Measurements from ENCODE around the gene NUDT9. TPM values are rescaled to one million over a fixed set of nuclear protein-coding genes. Genes with fewer than 3 reads are reported as not detected.
"Not testable (repeated sequence)": the region's sequence is repeated elsewhere in the genome, so short reads cannot be mapped to it uniquely, and the experiment has no call there.

The NUDT9 gene
- total RNA-seq, 1 experiment from 2014 or later = 13.3 TPM

DNA sequence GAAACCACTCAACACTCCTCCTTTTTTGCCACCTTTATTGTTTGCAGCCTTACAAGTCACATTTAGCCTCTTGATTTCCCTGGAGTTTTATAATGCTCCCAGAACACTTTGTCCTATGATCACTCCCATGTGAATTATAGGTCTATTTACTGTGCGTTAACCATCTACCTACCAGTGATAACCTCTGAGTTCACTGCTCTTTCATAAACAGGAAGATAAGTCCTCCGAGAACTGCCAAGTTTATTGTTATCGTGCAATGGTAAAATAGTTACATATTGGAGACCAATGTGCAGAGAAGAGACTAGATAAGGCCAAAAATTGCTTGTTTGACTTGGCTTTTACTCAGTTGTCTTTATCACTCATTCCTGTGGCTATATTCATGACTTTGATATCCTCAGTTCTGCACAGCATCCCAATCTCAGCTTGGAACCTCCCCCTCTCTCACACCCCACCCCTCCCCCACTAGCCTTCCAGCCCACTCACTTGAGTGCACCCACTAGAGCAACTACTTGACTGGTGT is 12.9 kb upstream of the NUDT9 start:
- DNase-seq (ENCODE audit: low spot score) = no peak

DNA sequence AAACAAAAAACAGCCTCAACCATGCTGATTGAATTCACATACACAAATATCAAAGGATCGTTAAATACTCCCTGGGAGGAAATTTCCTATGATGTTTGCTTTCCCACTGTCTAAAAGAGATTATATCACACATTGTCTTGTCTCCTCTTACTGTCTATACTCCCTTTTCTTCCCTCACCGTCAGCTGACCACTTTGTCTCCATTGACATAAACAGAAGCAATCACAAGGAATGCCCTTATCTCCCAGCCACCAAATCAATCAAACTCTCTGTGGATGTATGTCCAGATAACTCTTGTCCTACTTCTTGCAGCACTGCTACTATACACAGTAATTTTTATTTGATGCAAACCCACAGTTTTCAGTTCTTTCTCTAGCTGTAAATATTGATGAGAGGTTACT is 12.2 kb upstream of the NUDT9 start:
- no peak for DNase-seq (ENCODE audit: low spot score)

DNA sequence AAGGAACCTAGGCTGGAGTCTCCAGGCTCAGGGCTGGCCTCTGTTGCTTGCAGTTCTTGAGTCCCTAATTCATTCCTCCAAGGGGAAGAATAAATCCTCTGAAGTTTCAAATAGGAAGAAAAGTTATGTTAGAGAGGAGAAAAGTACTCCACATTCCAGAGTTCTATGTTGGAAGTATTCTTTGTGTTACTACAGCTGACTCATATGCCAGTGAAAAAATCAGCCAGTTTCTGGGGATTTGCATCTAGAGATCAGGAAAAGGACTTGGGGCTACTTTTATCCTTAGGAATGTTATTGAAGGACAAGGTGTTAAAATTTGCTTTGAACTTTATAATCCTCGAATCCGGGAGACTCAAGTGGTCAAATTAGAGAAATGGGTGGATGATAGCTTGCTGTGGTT is 11.7 kb upstream of the NUDT9 start:
- no peak for DNase-seq (ENCODE audit: low spot score)

DNA sequence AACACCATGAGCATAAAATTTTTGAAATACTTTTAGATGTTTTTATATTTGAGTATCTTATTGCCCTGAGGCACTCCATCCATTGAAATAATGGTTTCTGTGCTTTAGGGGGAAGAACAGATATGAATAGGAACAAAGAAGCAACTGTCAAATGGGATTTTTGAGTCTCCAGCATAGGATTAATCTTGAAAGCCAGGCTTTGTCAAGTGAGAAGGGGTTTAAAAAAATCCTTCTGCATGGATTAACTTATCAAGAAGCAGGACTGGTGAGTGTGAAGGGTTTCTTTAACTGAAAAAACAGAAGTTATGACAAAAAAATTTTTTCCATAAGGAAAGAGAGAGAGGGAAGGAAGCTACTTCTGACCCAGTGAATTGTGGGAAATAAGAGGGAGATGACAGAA is 7.6 kb upstream of the NUDT9 start:
- no peak for DNase-seq (ENCODE audit: low spot score)

DNA sequence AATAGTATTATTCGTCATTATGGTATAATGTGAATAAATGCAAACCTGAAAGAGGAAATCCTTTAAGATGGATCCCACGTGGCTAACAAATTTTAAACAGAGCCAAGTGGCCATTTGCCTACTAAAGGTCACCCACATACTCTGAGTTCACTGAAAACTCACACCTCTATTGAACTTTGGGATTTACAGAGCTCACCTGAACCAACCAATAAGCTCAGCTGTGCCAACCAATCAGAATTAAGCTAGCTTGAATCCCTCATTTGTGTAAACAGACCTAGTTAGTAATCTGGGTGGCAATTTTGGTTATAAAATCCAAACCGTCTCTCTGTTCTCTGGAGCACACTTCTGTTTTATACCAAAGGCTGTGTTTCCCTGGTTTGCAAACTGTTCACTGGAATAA is 5.4 kb upstream of the NUDT9 start:
- DNase-seq (ENCODE audit: low spot score) = no peak

DNA sequence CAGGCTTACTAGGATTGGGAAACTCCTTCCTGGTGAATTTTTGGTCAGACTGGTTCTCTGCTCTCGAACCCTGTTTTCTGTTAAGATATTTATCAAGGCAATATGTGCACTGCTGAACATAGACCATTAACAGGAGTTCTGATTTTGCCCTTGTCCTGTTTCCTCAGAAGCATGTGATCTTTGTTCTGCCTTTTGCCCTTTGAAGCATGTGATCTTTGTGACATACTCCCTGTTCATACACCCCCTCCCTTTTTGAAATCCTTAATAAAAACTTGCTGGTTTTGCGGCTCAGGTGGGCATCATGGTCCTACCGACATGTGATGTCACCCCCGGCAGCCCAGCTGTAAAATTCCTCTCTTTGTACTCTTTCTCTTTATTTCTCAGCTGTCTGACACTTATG is 4.0 kb upstream of the NUDT9 start:
- not testable (repeated sequence) for DNase-seq (ENCODE audit: low spot score)

DNA sequence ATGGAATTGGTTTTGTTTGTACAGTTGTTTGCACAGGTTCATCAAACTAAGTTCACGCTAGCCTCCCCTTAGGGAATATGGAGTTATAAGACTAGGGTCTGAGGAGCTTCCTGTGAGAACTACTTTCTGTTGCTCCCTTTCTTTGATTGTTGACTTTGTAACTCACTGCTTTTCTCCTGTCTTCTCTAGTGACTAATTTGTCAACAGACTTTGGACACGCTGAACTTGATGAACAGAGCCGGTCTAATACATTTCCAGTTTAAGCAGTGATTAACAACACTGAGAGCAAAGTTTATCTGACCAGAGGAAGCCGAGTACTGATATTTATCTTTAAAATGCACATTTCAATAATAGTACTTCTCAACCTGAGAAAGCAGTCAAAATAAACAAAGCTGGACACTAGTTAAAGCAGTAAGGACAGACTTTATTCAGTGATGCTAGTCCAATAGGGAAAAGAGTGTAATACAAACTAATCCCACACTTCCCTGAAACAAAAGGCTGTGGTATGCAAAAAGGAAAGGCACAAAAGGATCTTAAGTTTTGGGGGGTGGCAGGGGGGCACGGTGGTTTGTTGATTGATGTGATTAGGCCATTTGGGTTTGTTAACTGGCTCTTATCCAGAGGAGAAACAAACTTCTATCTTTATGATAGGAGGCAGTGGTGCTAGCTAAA is 2.7 kb upstream of the NUDT9 start:
- DNase-seq (ENCODE audit: low spot score) = no peak

DNA sequence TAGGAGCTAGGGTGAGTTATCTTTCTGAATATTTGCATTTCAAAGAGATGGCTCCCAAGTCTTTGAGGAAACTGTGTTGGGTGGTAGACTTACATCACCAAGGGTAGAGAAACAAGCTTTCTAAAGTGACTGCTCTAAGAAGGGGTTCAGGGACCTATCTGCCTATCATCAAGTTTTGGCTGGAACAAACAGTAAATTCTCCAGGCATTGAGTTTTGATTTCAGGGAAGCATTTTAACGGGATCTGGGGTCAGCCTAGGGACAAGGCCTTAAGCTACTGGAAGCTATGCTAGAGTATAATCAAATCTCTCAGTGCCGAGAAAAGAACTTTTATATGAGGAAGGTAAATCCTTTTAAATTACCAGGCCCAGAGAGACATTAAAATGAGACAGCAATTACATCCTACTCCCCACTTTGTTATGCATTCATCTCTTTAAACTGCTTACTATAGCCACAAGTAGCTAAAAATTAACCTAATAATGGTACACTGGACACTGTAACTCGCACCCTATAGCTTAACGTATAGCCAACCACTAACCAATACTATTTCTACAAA is 2.0 kb upstream of the NUDT9 start:
- DNase-seq (ENCODE audit: low spot score) = no peak

DNA sequence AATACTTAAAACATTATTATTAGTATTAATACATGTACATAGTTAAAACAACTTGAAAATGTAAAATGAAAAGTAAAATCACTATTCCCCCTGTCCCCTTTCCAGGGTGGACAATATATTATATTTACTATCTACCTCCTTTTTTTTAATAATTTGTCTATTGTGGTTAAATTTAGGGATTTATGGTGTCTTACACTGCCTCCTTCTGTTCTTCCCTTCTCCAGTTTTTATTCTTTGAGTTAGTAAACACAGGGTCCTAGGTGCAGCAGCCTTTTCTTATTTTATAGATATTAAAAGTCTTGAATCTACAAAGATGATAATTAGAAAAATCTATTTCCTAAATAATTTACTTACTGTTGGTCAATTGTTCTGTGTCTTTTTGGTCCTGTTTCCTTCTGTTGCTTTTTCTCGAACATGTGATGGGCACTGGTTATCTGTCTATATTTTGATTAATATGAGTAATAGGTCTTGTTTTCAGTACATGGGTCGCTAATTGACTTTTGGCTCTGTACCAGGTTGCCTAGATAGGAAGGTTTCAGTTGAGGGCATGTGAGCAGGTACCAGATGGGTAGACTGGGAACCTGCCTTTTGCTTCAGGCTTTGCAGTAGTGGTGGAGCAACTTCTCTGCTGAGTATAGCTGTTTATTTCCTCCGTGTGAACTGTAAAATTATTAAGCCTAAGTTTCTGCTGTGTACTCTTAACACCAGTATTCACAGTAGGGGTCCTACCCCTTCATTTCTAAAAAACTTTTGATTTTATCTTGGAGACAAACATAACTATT is 1.1 kb downstream of the NUDT9 start:
- no peak for DNase-seq (ENCODE audit: low spot score)

DNA sequence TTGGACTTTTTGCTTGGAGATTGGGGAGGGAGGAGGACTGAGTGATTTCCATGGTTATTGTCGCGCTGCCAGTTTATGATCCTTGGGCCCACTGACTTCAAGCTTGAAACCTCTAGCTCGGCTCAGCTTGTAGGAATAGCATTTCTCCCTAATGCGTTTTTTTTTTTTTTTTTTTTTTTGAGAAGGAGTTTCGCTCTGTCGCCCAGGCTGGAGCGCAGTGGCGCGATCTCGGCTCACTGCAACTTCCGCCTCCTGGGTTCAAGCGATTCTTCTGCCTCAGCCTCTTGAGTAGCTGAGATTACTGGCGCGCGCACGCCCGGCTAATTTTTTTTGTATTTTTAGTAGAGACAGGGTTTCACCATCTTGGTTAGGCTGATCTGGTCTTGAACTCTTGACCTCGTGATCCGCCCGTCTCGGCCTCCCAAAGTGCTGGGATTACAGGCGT is 1.7 kb downstream of the NUDT9 start:
- DNase-seq (ENCODE audit: low spot score) = not testable (repeated sequence)

DNA sequence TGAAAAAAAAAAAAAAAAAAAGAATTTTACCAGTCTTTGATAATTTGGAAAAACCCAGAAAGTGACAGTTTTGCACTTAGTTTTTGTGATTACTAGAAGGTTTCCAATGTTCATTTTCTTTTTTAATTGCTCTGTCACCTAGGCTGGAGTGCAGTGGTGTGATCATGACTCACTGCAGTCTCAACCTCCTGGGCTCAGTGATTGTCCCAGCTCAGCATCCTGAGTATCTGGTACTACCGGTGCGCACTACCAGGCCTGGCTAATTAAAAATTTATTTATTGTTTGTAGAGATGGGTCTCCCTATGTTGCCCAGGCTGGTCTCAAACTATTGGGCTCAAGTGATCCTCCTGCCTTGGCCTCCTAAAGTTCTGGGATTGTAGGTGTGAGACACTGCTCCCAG is 3.3 kb downstream of the NUDT9 start:
- peak; percentile 52 for DNase-seq (ENCODE audit: low spot score)

DNA sequence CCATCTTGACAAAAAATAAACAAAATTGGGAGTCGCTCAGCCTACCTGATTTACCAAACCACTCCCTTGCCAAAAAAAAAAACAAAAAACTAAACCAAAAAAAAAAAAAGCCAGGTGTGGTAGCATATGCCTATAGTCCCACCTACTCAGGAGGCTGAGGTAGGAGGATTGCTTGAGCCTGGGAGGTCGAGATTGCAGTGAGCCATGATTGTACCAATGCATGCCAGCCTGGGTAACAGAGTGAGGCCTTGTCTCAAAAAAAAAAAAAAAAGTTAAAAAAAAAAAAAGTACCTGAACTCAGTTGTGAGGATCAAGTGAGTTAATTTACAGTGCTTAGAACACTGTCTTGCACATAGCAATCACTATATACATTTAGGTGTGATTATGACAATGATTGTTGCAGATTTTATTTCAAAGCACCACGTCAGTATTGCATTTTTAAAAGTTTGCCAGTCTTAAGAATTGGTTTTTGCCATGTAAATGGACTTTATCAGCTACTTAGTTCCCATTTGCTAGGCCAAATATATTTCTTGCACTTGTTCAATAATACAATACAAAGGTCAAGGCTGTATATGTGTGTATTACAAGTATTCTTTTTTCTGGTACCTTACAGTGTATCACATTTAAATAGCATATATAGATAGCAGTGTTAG is 4.6 kb downstream of the NUDT9 start:
- DNase-seq (ENCODE audit: low spot score) = no peak

DNA sequence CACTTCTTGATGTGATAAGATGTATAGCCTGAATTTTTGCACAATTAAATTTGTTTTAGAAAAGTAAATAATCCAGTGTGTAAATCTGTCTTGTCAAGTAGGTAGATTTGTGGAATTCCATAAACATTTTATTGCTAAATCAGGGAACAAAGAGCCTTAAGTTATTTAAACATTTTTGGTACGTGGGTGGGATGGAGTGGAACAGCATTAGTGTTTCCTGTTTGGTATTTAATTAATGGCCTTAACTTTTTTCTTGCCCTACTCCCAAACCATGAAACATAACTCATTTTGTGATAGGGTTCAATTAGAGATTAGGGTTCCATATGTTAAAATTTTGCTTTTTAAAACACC is 5.1 kb downstream of the NUDT9 start:
- no peak for DNase-seq (ENCODE audit: low spot score)

DNA sequence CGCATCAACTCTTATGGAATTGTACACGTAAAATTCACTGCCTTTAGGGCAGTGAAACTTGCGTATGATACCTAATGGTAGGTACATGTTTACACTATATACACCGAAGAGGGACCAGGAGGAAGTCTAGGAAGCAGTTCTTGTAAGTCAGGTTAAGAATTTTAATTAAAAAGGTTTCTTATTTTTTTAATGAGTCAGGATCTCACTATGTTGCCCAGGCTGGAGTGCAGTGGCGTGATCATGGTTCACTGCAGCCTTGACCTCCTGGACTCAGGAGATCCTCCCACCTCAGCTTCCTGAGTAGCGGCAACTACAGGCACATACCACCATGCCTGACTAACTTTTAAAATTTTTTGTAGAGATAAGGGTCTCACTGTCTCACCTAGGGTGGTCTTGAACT is 6.6 kb downstream of the NUDT9 start:
- no peak for DNase-seq (ENCODE audit: low spot score)

DNA sequence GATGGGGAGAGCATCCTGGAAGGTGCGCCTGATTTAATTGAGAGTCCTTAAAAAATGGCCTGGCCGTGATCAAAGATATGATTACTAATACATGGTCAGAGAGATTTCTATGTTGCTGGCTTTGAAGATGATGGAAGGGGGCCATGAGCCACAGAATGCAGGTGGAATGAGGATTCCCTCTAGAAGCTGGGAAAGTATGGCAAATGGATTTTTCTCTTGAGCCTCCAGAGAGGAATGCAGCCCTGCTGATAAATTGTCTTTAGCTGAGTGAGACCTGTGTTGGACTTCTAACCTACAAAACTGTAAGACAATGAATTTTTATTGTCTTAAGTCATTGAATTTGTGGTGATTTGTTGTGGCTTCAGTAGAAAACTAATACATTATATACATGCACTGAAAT is 7.7 kb downstream of the NUDT9 start:
- no peak for DNase-seq (ENCODE audit: low spot score)

DNA sequence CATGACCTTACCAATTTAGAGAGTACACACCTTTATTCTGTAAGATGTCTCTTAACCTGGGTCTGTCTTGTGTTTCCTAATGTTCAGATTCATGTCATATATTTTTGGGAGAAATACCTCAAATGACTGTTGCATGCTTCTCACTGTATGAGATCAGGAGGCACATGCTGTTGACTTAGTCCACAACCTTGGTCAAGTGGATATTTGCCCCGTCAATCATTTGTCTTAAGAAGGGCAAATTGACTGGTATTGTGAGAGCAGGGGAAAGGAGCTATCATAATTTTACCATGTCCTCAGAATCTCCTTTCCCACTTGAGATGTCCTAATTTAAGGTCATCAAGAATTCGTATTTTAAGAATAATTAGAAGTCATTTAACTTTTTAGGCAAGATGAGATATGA is 11.0 kb downstream of the NUDT9 start:
- DNase-seq (ENCODE audit: low spot score) = no peak

DNA sequence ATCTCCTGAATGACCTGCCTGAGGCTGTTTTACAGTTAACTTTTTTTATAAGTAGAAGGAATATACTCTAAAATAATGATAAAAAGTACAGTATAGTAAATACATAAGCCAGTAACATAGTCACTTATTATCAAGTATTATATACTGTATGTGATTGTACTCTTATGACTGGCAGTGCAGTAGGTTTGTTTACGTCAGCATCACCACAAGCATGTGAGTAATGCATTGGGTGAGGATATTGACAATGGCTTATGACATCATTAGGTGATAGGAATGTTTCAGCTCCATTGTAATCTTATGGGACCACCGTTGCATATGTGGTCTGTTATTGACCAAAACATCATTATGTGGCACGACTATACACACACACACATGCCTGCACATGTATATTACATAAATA is 20.5 kb downstream of the NUDT9 start:
- no peak for DNase-seq (ENCODE audit: low spot score)

DNA sequence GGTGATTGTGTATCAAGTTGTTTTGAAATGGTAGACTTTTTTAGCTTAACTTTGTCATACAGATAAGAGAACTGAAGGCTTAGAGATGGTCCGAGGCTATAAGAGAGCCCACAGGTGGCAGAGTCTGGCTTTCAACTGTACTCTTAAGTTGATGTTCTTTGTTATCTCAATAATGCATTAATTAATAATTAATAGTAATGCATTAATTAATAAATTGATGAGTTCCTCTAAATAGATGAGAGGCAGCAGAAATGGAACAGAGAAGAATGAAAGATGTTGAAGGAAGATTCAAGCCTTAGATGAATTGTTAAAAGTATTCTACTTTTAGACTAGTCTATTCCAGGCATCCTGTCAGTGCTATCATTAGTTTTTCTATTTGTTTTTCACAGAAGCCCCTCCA is 22.4 kb downstream of the NUDT9 start:
- no peak for DNase-seq (ENCODE audit: low spot score)

DNA sequence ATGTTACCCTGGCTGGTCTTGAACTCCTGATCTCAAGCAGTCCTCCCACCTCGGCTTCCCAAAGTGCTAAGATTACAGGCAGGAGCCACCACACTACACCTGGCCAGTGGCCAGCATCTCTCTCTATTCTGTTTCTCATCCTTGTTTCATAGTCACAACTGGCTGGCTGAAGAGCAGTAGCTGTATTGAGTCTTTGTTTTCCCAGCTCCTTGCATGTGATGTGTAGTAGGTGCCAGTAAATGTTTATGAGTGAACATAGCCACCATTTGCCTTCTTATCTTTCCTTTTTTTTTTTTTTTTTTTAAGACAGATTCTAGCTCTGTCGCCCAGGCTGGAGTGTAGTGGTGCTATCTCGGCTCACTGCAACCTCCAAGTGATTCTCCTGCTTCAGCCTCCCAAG is 23.6 kb downstream of the NUDT9 start:
- DNase-seq (ENCODE audit: low spot score) = no peak

DNA sequence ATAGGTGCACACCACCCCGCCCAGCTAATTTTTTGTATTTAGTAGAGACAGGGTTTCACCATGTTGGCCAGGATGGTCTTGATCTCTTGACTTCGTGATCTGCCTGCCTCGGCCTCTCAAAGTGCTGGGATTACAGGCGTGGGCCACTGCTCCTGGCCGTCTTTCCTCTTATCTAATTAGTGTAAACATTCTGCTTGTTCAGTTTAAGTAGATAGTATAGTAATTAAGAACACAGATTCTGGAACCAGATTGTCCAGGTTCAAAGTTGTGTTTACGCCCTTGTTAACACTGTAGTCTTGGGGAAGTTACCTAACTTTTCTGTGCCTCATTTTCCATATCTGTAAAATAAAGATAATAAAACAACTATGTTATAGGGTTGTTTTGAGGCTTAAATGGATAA is 24.0 kb downstream of the NUDT9 start:
- not testable (repeated sequence) for DNase-seq (ENCODE audit: low spot score)

DNA sequence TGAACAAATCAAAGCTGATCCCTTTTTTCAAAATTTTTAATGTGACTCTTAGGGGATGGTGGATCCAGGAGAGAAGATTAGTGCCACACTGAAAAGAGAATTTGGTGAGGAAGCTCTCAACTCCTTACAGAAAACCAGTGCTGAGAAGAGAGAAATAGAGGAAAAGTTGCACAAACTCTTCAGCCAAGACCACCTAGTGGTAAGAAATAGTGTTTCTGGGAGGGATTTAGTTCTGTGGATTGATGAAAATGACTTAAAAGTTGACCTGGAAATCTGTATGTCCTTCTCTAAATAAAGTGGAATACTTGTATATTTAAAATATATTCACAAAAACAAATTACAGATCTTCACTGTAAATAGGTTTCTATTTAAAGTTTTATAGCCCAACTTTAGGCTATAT is 29.2 kb downstream of the NUDT9 start:
- DNase-seq (ENCODE audit: low spot score) = no peak

DNA sequence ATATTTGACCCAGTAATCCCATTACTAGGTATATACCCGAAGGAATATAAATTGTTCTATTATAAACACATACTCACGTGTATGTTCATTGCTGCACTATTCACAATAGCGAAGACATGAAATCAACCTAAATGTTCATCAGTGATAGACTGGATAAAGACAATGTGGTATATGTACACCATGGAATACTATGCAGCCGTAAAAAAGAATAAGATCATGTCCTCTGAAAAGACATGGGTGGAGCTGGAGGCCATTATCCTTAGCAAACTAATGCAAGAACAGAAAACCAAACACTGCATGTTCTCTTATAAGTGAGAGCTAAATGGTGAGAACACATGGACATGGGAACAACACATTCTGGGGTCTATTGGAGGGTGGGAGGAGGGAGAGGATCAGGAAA is 36.5 kb downstream of the NUDT9 start:
- no peak for DNase-seq (ENCODE audit: low spot score)

DNA sequence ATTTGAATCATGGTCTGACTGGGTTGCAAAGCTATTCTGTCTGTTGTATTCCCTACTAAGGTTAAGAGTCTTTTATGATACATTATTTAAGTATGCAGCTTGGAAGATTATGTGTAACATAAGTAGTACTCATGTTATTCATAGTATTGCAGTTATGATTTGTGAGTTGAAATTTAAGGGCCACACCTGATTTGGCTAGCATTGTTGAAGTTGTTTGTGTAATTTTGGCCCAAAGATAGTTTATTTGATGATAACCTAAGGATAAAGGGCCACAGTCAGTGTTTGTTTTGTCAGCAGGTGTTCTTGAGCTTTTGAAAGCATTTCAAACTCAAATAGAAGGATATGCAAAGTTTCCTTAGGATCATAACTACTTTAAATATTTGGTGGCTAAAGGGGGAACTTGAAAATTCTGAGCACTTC is 38.9 kb downstream of the NUDT9 start:
- no peak for DNase-seq (ENCODE audit: low spot score)
